Activated T-helper 1 cell treated with Interleukin-2 at 50 U/mL for 16 hours (primary cell): ENCODE measurements around the gene ZWINT.

Source experiments
- DNase-seq: peaks from one replicate; pipeline ENCODE4 v3.0.0-alpha.2; 2020; ENCODE audit warnings: low read depth

The ZWINT gene

GRCh38 chr10:56360967-56361612, at the start of gene ZWINT:
Gene ZWINT, minus strand, starts transcription at chr10:56361259. Its CDS starts 23 bp downstream, at chr10:56361236.
- DNase-seq, result peak; percentile 86

GRCh38 chr10:56383806-56384205, 22.7 kb upstream of the ZWINT start:
- no peak for DNase-seq

GRCh38 chr10:56370217-56371113, 9.4 kb upstream of the ZWINT start:
- DNase-seq, result no peak

- no peak for DNase-seq
These were observed 484 bp downstream of the ZWINT start for GRCh38 chr10:56360583-56360966.

GRCh38 chr10:56359837-56360236, 1.2 kb downstream of the ZWINT start:
- DNase-seq, result no peak

GRCh38 chr10:56357018-56357417, 4.0 kb downstream of the ZWINT start:
- DNase-seq, result no peak

- DNase-seq, result no peak
These were observed 9.0 kb downstream of the ZWINT start for GRCh38 chr10:56351909-56352630.

- DNase-seq, result no peak
These were observed 11.4 kb downstream of the ZWINT start for GRCh38 chr10:56349611-56350010.

GRCh38 chr10:56348101-56348500, 13.0 kb downstream of the ZWINT start:
- no peak for DNase-seq

- no peak for DNase-seq
These were observed 14.1 kb downstream of the ZWINT start for GRCh38 chr10:56346845-56347415.

GRCh38 chr10:56341612-56342011, 19.4 kb downstream of the ZWINT start:
- no peak for DNase-seq

GRCh38 chr10:56329961-56330360, 31.1 kb downstream of the ZWINT start:
- DNase-seq, result no peak

- no peak for DNase-seq
These were observed 33.9 kb downstream of the ZWINT start for GRCh38 chr10:56327118-56327517.

- no peak for DNase-seq
These were observed 41.7 kb downstream of the ZWINT start for GRCh38 chr10:56319386-56319785.

- DNase-seq, result no peak
These were observed 42.2 kb downstream of the ZWINT start for GRCh38 chr10:56318816-56319215.

- no peak for DNase-seq
These were observed 43.5 kb downstream of the ZWINT start for GRCh38 chr10:56317603-56318002.

GRCh38 chr10:56316603-56317002, 44.5 kb downstream of the ZWINT start:
- no peak for DNase-seq
